BJ (cell line): ENCODE data around the gene ACSS1. TPM values are rescaled to one million over a fixed set of nuclear protein-coding genes. Genes with fewer than 3 reads are reported as not detected.

Experiments used
- CTCF ChIA-PET: fragments of 350-600 bp; formaldehyde crosslinking; extraction: SDS; loops from one replicate; lab custom pipeline; 2021; ENCODE audit warnings: antibody characterized with exemption, inconsistent platforms; lab: Yijun Ruan, JAX
- POLR2A ChIA-PET: fragments of 300-600 bp; sonication (Branson Sonifier 250); formaldehyde crosslinking; extraction: SDS; loops from one replicate; lab custom pipeline; 2021; ENCODE audit warnings: antibody characterized with exemption; lab: Charles Lee
- DNase-seq: peaks from one replicate; pipeline ENCODE4 v3.0.0-alpha.2; 2011; ENCODE audit warnings: low read depth
- H3K27me3 ChIP-seq: 2 replicates; pipeline ENCODE4 v1.6.0; 2011; ENCODE audit warnings: low read length; ENCODE audit not compliant: control insufficient read depth, insufficient read depth
- H3K36me3 ChIP-seq: 2 replicates; pipeline ENCODE4 v1.5.1; 2011; ENCODE audit warnings: low read length; ENCODE audit not compliant: control insufficient read depth, insufficient read depth
- H3K4me3 ChIP-seq: 2 replicates; pipeline ENCODE4 v1.5.1; 2011; ENCODE audit warnings: low read depth, mild to moderate bottlenecking, control low read depth, low read length
- polyA plus RNA-seq: library from polyadenylated mRNA; depleted of rRNA; stranded (reverse); fragments of >200 nt; gene quantifications from 2 replicates; pipeline ENCODE4 v1.2.3, GENCODE V29; 2011
- TF ChIP-seq, protein P1 (sequence below): IDR thresholded peaks from 2 replicates; pipeline ENCODE4 v1.5.1; 2011; ENCODE audit warnings: low read depth, mild to moderate bottlenecking, control low read depth, inconsistent platforms, low read length, moderate library complexity; ENCODE audit not compliant: insufficient read depth

Gene ACSS1
- polyA plus RNA-seq, 1 experiment, result 6.3 TPM

DNA sequence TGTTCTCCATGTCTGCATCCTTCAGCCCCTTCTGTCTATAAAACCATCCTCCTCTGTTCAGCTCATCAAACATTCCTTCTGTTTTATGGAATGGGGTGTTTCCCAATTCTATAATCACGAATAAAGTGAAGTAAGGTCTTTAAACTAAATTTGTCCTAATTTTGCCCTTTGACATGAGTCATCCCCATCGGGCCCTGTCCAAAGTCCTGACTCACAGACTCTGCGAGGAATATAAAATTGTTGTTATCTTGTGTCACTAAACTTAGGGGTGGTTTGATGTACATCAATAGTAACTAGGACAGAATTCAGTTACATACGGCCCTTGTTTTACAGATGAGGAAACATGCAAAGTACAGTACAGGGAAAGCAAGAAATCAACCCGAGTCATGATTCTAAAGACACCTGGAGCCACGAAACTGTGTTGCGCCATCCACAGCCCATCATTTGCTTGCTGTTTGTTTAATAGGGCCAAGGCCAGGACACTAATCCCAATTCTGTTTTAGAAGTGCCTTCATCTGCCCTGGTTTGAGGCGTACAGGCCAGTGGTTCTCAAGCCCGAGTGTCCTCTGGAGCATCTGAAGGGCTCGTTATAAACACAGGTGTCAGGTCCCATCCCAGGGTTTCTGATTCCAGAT lies 2.8 kb downstream of the ACSS1 start:
- H3K27me3 ChIP-seq, result no peaks in the 10 kb centered on the region
- TF ChIP-seq, protein P1, sequence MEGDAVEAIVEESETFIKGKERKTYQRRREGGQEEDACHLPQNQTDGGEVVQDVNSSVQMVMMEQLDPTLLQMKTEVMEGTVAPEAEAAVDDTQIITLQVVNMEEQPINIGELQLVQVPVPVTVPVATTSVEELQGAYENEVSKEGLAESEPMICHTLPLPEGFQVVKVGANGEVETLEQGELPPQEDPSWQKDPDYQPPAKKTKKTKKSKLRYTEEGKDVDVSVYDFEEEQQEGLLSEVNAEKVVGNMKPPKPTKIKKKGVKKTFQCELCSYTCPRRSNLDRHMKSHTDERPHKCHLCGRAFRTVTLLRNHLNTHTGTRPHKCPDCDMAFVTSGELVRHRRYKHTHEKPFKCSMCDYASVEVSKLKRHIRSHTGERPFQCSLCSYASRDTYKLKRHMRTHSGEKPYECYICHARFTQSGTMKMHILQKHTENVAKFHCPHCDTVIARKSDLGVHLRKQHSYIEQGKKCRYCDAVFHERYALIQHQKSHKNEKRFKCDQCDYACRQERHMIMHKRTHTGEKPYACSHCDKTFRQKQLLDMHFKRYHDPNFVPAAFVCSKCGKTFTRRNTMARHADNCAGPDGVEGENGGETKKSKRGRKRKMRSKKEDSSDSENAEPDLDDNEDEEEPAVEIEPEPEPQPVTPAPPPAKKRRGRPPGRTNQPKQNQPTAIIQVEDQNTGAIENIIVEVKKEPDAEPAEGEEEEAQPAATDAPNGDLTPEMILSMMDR, result no peak
- ChIA-PET CTCF (interaction anchor here (1.3 kb wide), 1 partner anchor 61 kb away, joined by 3 read pairs; no protein-coding TSS in a partner anchor), POLR2A (no interaction called here)
- no peak for DNase-seq
- H3K36me3 ChIP-seq, result no peaks in the 10 kb centered on the region
- no peak overlapping the region for H3K4me3 ChIP-seq

DNA sequence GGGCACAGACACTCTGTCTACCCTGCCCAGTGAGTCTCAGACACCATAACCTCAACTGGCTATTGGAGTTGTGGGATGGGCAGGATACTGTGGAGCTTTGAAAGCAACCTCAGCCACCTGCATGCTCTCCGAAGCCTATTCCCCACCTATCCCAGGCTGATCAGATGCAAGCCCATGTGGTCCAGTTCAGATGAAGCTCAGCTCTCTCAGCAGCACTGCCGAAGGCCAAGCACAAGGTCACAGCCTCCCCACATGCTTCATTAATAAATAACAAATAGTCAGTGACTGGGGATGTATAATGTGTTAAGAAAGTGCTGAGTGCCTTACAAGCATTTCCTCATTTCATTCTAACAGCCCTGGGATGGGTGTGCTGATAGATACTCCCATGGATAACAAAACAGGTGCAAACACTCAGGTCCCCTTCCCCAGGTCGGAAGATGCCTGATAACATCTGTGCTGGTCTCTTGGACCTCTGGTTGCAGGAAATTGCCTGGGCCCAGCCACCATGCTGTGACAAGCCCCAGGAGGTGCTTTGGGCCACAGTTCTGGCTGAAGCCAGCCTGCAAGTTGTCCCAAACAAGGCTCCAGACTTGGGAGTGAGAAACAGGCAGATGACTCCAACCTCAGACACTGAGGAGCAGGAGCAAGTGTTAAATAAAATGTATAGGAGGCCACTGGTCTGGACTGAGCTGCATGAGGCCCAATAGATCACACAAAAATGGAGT lies 3.7 kb downstream of the ACSS1 start:
- no peaks in the 10 kb centered on the region for H3K27me3 ChIP-seq
- ChIA-PET POLR2A (no interaction called here), CTCF (interaction anchor here (0.9 to 1.7 kb wide), 4 partner anchors 11 to 124 kb away, joined by 3 to 4 read pairs (median 4); no protein-coding TSS in a partner anchor)
- TF ChIP-seq, protein P1, result no peak
- H3K4me3 ChIP-seq, result no peak overlapping the region
- DNase-seq, result no peak
- no peaks in the 10 kb centered on the region for H3K36me3 ChIP-seq

DNA sequence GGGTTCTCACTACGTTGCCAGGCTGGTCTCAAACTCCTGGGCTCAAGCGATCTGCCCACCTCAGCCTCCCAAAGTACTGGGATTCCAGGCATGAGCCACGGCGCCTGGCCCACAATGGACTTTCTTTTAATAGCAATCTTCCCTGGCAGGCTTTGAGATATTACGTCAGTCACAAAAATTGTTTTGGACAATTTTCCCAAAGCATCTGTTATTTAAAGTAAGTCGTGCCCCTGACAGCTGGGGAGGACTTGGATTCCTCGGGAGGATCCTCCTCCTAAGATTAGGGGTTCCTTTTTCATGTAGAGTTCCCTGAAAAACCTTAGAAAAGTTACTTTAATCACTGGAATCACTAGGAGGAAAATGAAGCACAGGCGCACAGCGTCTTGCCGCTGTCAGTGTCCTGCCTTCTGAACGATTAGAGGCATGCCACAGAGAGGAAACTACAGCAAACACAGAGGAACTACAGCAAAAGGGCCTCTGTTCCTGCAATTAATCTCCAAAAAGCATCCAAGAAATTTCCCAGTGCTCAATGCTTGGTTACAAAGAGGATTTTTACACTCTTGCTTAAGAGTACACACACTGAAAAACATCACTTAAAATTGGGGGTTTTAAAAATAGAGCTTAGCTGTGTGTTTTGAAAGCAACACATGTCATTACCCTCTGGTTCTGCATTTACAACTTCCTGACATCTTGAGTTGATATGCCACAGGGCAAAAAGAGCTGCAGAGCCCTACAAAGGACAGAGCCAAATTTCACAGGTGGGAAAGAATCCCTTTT lies 4.5 kb downstream of the ACSS1 start:
- no peak for DNase-seq
- Histone ChIP-seq H3K36me3 (no peaks in the 10 kb centered on the region), H3K4me3 (no peak overlapping the region), H3K27me3 (no peaks in the 10 kb centered on the region)
- POLR2A ChIA-PET, result no interaction called here
- CTCF ChIA-PET, result interaction anchor here (0.7 to 1.7 kb wide), 5 partner anchors 12 to 125 kb away, joined by 3 to 4 read pairs (median 4); no protein-coding TSS in a partner anchor
- TF ChIP-seq, protein P1, result no peak

DNA sequence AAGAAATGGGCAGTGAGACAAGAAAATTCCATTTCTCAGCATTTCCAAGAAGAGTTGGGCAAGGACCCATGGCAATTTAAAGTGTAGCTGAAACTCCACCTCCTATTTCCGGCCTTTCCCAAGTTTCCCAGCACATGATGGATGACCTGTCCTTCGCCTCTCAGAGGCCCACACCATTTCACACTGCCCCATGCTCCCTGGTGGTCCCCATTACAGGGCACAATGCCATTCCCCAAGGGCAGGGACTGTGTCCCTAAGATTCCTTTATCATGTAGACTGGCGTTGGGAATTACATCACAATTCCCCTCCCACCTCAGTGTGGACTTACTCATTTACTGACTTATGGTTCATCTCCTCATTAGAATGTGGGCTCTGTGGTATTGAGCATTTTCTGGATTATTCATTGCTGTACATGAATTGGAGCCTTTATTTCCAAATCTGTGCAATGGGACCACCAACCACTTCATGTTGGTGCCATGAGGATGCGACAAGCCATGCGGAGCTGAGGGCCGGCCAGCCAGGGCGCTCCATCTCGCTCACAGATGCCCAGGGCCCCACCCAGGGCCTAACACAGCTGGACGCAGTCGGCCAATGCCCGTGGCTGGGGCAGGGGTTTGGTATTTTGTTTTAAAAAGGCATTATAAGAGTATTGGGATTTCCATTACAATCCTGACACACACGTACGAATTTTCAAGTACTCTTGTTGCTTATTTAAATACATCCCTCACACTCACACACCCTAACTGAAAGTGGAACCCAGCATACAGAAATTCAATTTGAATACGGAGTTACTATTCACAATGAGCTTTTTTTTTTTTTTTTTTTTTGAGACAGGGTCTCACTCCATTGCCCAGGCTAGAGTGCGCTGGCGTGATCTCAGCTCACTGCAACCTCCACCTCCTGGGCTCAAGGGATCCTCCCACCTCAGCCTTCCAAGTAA lies 5.4 kb downstream of the ACSS1 start:
- TF ChIP-seq, protein P1, result no peak
- no peak for DNase-seq
- no peaks in the 10 kb centered on the region for H3K27me3 ChIP-seq
- H3K36me3 ChIP-seq, result no peaks in the 10 kb centered on the region
- POLR2A ChIA-PET, result interaction anchor here (0.6 kb wide), 1 partner anchor 255 kb away, joined by 5 read pairs; no protein-coding TSS in a partner anchor
- CTCF ChIA-PET, result interaction anchor here (0.7 to 1.7 kb wide), 4 partner anchors 13 to 59 kb away, joined by 3 to 4 read pairs (median 3); no protein-coding TSS in a partner anchor
- H3K4me3 ChIP-seq, result no peak overlapping the region
